ENCODE data around the gene MYO16.

DNA sequence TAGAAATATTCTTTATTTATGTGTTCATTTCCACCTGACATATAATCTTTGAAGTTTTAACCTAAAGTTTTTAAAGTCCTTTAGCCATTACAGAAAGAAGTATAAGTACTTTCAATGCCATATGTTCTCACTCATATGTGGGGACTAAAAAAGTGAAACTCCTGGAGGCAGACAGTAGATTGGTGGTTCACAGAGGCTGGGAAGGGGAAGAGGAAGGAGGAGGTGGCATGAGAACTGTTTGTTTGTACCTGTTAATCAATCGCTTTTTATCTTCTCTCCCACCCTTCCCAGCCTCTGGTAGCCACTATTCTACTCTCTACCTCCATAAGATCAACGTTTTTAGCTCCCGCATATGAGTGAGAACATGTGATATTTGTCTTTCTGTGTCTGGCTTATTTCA lies 131.1 kb downstream of the MYO16 start:
- TF ChIP-seq, protein P1, sequence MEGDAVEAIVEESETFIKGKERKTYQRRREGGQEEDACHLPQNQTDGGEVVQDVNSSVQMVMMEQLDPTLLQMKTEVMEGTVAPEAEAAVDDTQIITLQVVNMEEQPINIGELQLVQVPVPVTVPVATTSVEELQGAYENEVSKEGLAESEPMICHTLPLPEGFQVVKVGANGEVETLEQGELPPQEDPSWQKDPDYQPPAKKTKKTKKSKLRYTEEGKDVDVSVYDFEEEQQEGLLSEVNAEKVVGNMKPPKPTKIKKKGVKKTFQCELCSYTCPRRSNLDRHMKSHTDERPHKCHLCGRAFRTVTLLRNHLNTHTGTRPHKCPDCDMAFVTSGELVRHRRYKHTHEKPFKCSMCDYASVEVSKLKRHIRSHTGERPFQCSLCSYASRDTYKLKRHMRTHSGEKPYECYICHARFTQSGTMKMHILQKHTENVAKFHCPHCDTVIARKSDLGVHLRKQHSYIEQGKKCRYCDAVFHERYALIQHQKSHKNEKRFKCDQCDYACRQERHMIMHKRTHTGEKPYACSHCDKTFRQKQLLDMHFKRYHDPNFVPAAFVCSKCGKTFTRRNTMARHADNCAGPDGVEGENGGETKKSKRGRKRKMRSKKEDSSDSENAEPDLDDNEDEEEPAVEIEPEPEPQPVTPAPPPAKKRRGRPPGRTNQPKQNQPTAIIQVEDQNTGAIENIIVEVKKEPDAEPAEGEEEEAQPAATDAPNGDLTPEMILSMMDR (IDR thresholded peaks at IDR 0.05), result no peak
- TF ChIP-seq POLR2A (IDR thresholded peaks at IDR 0.05) (no peak), POLR2AphosphoS5 (IDR thresholded peaks at IDR 0.05) (no peak)
